Neural cell (in vitro differentiated cells): ENCODE data around the gene CLBA1.

Experiments
- CTCF ChIP-seq: fragments of 450-650 bp; IDR thresholded peaks from 2 replicates; pipeline ENCODE4 v1.5.1; 2014; ENCODE audit warnings: antibody characterized with exemption, mild to moderate bottlenecking, moderate library complexity; ENCODE audit not compliant: poor library complexity, severe bottlenecking
- MXI1 ChIP-seq: fragments of 450-650 bp; conservative IDR thresholded peaks from 2 replicates; pipeline ENCODE4 v1.6.1; 2014; ENCODE audit warnings: antibody characterized with exemption, mild to moderate bottlenecking; ENCODE audit not compliant: poor library complexity, severe bottlenecking
- POLR2AphosphoS5 ChIP-seq: IDR thresholded peaks from 2 replicates; pipeline ENCODE4 v1.6.1; 2012
- REST ChIP-seq: IDR thresholded peaks from 2 replicates; pipeline ENCODE4 v1.6.1; 2012; ENCODE audit warnings: borderline replicate concordance
- TAF1 ChIP-seq: IDR thresholded peaks from 2 replicates; pipeline ENCODE4 v1.6.1; 2012; ENCODE audit warnings: low read depth

GRCh38 chr14:104964546-104964945 lies 21.0 kb upstream of the CLBA1 start:
- no peak for TF ChIP-seq CTCF
- TF ChIP-seq TAF1 = no peak
- no peak for TF ChIP-seq POLR2AphosphoS5
- no peak for TF ChIP-seq MXI1
- no peak for TF ChIP-seq REST
